ENCODE data around the gene SLC9A3.

The SLC9A3 gene

DNA sequence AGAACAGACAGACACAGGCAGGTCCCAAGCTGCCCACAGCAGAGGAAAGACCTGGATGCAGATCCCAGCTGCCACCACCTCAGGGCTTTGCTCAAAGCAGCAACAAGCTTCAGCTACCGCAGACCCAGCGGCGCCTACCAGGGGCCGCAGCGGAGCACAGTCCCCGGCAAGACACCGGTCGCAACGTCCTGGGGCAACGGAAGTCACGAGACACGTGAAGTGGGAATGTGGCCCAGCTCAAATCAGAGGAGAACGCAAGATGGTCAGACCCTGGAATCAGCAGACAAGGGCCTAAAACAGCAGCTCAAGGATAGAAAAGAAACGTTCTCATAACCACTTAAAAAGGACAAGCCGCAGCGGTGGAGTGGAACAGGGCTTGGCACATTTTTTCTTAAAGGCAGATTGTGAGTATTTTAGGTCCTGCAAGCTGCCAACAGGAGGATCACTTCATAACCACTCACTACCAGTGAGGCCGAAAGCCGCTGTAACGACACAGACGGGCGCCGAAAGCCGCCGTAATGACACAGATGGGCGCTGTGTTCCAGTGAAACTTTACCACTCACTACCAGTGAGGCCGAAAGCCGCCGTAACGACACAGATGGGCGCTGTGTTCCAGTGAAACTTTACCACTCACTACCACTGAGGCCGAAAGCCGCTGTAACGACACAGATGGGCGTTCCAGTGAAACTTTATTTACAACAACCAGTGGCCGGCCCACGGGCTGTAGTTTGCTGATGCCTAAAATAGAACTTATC lies 21.7 kb downstream of the SLC9A3 start:
- DNase-seq: no peak

DNA sequence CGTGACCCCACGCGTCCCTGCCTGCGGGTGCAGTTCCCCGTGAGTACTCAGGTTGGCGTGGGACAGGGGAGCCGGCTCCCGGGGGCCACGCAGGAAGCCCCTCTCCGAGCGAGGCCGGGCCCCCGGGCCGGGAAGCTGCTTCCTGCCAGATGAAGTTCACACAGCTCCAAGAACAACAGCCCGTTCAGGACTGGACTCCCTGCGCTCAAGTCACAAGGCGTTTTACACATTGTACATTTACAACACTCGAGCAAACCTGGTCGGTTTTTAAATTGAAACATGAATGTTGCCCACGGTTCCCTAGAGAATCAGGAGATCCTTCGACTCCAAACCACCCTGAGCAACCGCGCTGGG lies 22.4 kb downstream of the SLC9A3 start:
- no peak for DNase-seq

DNA sequence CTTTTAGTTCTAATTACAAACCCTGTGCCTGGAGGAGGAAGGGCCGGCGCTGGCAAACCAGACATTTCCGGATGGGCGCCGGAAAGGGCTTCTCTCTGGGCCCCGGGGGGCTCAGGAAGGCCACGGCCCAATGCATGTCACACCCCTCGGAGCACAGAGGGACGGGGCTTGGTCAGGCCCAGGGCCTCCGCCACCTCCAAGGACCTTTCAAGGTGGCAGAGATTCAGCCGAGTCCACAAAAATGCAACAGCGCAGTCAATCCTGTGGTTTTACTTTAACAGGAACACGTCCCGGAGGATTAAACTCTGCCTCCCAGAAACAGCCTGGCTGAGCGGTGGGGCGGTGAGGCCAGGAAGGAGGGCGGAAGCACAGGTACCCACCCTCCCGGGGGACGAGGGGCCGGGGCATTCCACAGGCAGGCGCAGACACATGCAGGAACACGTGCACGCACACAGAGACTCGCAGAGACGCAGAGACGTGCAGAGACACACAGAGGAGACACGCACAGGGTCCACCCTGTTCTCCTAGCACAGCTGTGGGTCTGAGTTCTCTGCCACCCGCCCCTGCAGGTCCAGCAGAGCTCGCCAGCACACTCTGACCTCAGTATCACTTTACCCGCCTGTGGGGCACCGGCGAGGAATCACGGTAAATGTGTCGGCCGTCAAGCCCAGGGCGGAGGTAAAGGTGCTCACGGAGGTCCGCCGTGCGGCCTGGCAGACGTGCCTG lies 23.0 kb downstream of the SLC9A3 start:
- DNase-seq: no peak

DNA sequence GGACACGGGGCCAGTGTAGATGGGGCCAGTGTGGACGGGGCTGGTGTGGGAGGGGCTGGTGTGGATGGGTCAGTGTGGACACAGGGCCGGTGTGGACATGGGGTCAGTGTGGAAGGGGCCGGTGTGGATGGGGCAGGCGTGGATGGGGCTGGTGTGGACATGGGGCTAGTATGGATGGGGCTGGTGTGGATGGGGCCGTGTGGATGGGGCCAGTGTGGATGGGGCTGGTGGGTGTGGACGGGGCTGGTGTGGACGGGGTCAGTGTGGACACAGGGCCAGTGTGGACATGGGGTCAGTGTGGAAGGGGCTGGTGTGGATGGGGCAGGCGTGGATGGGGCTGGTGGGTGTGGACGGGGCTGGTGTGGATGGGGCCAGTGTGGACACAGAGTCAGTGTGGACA lies 23.8 kb downstream of the SLC9A3 start:
- no peak for DNase-seq

DNA sequence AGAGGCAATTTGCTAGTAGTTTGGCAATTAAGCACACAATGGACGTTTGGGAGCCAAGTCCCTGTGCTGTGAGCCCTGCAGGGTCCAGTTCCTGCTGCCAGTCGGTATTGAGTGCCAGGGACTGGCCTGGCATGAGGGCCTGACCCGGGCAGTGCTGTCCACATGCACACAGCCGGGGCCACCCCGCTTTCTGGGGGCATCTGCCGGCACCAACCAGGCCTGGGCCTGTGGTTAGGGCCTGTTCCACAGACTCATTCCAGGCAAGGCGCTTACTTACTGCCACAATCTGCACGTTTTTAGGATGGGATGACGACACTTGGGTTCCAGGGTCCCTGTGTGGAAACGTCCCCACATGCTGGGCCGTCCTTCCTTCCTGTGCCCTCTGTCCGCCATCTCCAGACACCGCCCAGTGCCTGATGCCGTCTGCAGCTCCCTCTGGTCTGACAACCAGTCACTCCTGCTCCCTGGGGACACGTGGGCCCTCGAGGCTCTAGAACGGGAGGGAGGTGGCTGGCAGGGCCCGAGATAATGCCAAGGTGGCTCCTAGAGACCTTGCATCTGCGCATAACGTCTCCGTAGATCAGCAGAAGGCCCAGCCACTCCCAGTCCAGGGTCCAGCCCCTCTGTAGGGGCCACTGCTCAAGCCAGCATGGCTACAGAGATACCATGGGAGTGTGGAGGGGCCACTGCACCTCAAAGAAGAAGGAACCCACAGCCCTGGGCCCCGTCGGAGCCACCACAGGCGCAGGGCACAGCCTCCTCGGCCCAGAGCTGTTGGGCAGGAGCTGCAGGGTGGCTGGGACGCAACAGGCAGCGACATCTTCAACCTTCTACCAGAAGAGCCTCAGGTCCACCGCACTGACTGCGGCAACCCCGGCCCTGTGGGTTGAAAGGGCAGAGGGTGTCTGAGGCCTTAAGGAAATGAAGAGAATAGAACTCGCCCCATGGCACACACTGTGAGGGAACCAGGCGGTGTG lies 24.7 kb downstream of the SLC9A3 start:
- DNase-seq: no peak

DNA sequence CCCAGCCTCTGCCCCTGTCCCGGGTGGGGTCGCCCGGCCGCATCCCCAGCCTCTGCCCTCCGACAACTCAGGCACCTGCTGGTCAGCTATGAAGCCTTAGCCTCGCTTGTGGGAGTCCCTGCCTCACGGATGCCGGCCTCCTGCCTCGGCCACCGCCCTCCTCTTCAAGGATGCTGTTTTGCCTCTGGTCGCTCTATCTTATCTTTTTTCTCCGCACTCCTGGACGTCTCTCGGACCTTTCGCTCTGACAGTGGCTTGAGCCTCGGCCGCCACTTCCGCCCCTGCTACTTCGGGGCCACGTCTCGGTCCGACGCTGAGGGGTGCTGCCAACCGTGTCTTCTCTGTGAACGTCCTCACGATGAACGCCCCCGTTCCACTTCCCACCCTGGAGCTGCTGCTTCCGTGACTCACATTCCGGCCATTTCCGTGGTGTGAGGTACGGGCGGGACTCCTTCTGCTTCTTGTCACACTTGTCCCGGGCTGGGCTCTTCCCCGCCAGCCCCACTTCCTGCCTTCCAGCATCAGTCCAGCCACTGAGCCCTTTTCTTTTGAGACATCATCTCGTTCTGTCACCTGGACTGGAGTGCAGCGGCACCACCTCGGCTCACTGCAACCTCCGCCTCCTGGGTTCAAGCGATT lies 26.3 kb downstream of the SLC9A3 start:
- no peak for DNase-seq

DNA sequence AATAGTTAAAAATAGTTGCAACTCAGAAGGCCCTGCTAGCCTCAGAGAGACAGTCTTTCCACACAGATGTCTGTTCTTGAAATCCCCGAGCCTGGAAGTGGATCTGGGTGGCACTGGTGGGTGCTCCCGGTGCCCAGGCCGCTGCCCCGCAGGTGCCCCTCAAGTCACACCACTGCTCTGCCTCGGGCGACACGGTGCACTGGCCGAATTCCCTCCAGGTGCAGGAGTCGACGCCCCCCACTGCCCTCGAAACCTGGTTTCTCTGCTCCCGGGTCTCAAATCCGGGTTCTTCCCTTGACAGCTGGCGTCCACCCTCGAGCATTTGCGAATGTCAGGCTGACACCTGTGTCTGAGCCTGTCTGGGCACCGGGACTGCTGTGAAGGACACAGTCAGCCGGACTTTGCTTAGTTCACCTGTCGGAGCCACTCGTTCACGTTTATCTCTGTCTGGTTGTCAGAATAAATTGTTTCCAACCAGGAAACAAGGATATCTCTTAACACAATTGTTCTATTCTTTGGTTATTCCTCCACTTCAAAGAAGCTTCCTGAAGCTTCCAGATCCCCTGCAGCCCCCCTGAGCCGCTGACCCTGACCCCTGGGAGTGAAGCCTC lies 27.1 kb downstream of the SLC9A3 start:
- DNase-seq: no peak

DNA sequence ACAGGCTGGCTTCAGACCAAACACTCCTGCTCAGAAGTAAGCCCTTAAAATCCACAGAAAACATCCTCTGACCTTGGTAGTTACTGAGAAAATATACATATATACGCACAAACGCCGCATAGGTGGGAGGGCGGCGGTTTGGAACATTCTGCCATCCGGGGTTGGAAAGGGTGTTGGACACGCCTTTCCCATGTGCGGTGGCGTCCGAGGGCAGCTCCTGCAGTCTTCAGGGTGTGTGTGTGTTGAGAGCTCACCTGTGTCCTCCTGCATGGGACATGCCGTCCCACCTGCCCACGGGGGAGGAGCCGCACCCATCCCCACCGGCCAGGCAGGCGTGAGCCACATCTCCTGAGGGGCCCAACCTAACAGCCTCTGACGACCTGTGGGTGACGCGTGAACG lies 28.2 kb downstream of the SLC9A3 start:
- DNase-seq: no peak

DNA sequence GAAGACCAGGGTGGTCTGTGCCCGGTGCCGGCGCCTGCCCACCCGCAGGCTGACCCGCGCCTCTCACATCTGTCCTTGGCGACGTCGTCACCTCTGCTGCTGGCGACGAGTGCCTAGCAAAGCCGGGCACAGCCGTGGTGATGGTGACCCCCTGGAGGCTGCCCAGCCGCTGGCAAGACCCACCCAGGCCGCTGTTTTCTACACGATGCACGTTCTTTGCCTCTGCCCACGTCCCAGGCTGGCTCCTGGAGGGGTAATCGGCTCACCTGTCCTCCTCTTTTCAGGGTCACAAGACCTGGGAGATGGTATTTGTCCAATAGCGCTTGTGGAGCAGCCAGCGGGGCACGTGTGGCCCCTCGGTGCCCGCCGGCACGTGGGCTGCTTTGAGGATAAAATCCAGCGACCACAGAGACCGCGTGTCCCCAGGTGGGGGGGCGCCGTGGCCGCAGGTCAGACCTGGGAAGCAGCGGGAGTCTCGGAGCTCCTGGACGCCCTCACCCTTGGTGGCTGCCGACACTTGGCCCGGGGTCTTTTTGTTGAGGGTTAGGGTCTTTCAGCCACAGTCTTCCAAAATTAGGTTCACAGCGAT lies 29.5 kb downstream of the SLC9A3 start:
- no peak for DNase-seq

DNA sequence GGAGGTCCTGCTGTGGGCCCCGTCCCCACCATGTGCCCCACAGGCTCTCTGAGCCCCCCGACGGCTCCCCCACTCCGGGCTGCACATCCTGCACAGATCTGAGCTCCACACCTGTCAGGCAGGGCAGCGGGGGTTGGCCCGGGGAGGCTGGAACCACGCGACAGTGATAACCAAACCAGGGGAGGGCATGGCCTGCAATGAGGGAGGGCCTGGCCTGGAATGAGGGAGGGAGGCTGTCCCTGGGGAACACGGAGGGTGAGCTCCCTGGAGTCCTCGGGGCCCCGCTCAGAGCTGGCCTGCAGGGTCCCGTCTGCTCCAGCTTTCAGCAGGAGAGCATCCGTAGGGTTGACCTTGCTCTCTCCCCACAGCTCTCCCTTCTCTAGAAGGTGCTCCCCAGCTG lies 30.5 kb downstream of the SLC9A3 start:
- no peak for DNase-seq

DNA sequence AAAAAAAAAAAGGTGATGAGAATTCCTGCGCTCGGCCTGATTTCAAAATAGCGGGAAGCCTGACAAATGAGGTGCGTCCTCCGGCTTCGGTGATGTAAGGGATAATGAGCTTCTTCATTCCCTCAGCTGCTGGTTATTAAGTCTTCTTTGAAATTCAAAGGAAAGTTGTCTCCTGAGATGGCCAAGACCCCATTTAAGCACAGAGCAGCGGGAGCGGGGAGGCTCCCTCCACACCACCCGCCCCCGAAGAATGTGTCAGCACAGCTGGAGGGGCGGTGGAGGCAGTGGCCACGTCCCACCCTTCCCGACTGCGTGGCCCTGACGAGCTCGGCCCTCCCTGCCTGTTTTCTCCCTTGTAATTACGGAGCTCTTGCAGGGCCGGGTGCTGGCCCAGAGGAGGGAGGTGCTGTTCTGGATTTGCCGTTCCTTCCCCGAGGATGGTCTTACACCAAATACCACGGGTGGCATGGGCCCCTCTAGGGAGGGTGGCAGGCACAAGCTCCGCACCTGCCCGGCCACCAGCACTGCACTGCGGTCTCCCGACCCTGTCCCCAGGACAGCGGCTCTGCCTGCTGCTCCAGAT lies 31.0 kb downstream of the SLC9A3 start:
- DNase-seq: no peak

DNA sequence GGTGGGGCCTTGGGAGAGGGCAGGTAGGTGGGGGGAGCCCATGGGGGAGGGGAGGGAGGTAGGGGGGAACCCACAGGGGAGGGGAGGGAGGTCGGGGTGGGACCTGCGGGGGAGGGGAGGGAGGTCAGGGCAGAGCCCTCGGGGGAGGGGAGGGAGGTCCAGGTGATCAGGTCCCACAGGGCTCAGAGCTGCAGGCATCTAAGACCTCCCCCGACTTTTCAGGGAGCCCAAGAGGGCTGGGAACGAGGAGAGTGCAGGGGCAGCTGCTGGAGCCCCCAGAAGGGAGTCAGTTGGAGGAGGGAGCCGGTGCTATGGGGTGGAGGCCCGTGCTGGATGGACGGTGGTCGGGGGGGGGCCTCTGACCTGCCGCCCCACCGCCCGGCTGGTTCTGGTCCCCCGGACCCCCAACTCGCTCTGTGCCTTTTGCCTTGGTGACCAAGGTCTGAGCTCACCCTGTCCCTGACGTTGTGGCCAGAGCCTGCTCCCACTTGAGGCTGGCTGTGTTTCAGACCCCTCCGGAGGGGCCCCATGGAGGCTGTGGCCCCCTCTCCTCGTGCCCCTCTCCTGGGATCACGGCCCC lies 31.8 kb downstream of the SLC9A3 start:
- DNase-seq: no peak

DNA sequence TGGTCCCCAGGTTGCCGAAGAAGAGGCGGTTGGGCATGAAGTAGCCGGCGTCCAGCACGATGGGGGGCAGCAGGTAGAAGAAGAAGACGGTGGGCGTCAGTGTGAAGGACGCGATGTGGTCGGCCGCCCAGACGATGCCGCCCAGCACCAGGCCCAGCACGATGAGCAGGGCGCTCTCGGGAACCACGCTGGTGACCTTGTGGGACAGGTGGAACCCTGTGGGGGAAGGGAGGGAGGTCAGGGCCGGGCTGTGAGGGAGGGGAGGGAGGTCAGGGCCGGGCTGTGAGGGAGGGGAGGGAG lies 32.4 kb downstream of the SLC9A3 start:
- DNase-seq: no peak

DNA sequence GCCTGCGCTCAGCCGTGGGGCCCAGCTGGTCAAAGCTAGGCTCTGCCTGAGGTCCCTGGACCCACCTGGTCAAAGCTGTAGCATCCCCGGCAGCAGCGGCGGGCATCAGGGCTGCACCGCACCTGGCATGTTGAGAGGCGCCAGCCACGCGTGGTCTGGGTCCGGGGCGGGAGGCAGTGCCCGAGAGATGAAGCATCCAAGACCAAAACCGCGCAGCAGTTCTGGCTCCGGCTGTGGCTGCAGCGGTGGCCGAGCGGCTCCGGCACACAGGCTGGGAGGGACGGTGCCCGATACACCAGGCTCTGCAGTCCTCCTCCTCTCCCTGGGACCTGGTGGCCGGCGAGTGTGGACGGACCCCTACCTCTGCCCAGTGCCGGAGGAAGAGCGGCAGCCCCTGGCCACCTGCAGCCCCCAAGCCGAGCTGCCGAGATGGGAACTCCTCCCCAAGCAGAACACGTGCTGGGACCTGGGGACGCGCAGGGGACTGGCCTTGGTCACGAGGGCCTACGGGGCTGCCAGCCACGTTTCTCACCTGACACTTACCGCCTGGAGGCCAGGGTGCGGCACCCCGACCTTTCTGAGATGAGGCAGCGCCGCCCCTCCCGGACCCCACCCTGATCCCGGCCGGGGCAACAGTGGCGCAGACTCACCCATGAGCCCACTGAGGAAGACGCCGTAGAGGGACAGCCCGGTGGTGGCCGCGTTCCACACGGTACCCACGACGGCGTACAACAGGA lies 33.0 kb downstream of the SLC9A3 start:
- DNase-seq: no peak

DNA sequence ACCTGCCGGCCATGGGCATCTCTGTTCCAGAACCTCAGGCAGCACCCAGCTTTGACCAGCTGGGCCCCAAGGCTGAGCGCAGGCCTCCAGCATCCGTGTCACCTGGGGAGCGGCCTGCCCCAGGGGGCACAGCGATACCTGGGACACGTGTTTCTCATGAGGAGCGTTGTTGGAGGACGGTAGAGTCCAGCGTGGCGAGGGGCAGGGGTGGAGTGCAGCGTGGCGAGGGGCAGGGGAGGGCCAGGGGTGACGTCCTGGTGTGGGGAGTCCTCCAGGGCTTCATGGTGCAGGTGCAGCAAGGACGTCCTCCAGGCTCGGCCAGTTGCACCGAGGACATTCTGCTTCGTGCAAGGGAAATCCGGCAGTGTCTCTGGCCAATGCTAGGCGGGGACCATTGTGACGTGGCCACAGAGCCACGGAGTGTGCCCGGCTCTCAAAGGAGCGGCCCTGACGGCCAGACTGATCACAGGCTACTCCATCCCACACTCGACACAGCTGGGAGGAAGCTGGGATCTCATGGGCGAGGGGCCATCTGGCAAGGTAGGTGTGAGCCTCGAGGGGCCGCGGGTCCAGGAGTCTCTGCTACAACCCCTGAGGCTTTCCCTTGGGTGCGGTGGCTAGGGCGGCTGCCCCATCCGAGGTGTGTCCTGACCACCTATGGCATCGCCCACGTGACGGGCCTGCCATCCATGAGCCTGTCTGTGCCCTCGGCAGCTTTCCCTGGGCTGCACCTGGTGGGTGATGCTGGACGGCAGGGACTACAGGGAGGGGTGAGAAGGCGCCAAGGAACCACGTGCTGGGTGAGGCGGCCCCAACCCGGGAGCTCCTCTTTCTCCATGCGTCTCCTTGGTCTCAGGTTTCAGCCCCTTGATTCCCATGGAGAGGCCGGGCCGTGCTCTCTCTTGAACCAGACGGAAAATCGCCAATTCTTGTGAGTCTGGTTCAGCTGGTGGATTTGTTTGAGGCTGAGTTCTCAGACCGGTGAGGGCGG lies 33.8 kb downstream of the SLC9A3 start:
- DNase-seq: no peak

DNA sequence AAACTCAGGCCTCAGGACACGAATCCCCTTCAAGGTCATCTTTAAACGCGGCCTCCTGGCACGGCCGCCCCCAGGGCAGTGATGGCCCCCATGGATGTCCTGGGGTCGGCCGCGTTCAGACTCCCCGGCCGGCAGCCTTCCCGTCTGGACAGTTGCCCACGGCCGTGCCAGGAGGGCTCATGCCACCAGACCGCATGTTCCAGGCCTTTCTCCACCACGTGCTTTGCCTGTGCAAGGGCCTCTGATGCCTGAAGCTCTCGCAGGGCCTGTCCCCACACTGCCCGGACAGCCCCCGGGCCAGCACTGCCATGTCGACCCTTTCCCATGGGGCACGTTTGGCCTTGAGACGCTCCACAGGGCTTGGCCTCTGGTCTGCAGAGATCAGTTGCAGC lies 34.6 kb downstream of the SLC9A3 start:
- DNase-seq: no peak

DNA sequence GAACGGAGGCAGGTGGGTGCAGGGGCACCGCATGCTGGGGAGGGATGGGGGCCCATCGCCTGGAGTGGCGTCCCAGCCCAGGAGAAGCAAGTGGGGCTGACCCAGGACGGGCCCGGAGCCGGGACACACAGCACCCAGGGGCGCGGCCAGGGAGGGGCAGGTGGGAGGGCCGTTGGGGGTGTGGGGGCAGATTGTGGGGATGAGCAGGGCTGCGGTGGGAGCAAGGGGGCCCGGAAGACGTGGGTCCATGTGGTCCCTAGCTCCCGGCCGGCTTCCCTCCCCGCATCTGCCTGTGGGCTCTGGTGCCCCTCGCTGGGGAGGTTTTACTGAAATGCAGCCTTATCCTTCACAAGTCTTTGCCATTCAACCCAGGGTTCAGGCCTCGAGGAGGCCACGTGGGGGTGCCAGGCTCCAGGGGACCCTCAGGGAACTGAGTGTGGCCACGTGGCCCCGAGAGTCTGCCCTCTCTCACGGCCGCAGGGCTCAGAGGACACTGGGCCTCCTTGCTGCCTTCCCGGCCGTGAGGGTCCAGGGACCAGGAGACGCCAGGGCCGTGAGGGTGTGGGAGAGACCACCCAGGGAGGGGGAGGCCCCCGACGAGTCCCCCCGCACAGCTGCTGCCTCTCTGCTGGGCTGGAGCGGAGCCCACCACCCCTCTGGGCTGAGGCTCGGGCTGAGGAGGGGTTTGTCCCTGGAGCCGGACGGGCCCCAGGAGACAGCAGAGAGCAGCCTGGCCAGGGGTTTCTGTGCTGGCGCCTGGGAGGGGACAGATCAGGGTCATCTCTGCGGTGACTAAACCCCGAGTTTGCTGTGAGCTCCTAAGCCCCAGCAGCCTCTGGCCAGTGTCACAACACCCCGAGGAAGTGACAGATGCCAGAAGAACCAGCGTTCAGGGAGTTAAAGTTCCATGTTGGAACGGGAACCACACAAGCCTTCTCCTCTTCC lies 35.2 kb downstream of the SLC9A3 start:
- DNase-seq: no peak

DNA sequence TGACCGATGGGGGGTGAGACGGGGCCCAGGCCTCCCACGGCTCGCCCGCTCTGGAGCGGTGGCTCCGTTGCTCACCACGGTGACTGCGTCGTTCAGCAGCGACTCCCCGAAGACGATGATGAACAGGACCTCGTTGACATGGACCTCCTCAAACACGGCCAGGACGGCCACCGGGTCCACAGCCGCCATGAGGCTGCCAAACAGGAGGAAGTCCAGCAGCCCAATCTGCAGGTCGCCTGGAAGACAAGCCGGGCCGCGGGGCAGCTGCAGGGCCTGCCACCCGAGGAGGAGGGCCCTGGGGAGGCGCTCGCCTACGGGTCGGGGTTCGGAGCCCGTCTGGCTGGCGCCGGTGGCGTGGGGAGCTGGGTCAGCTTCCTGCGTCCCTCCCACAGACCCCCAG lies 36.0 kb downstream of the SLC9A3 start:
- no peak for DNase-seq
